ENCODE results near the gene ASGR2. TPM values are rescaled to one million over a fixed set of nuclear protein-coding genes. Genes with fewer than 3 reads are reported as not detected.

Gene ASGR2
- total and polyA plus RNA-seq, 2 of the 13 experiments (the other 11 are each of a cell fraction or from before 2014, with no cell fraction given) = 320 to 754 TPM

GRCh38 chr17:7078711-7079110, 35.9 kb downstream of the ASGR2 start:
- WGBS (ENCODE audit: low lambda C conversion rate) = 55% methylated on average over 10 of the region's 10 CpGs
- in situ Hi-C loops (cut with HindIII; ENCODE audit: extremely low pct_ligation_motif_present, low pct_unique_long_range_greater_than_20kb) (no loop called here), intact Hi-C loops (cut with micrococcal nuclease; ENCODE audit: unreplicated experiment) (no loop called here)
- no peak overlapping the region for H3K9ac ChIP-seq (ENCODE audit: insufficient read depth, low read depth, low read length)
- POLR2A ChIA-PET = interaction anchor here (1.4 to 1.7 kb wide), 3 partner anchors 9 to 36 kb away, joined by 3 to 5 read pairs (median 3); partner anchors contain the start of gene ASGR2
- H3K4me3 ChIP-seq (replicated peaks in 1 of 3; ENCODE audit: insufficient read depth in 1 of 3, low read depth in 2 of 3, low read length in 3 of 3) = no peak overlapping the region
- no peaks in the 10 kb centered on the region for H3K36me3 ChIP-seq (replicated peaks in 1 of 2; ENCODE audit: control insufficient read depth in 1 of 2, insufficient read depth in 2 of 2, low read length in 2 of 2)
- H3K4me1 ChIP-seq (ENCODE audit: insufficient read depth, low read length) = peaks cover 3% of the 10 kb centered on the region; the same call in 1 of the 2 replicates
- no TSS peak for BruUV-seq (replicated peaks)
- no peak overlapping the region for H3K4me2 ChIP-seq (ENCODE audit: low read depth, low read length)
- no peak overlapping the region for H3K27ac ChIP-seq (ENCODE audit: extremely low read length, insufficient read depth, low read length)
- DNase-seq (ENCODE audit: low spot score) (no peak), FAIRE-seq (no peak), ATAC-seq (peak; percentile 28; the same call in 2 of the 3 replicates)
- H3K27me3 ChIP-seq (ENCODE audit: control insufficient read depth in 1 of 2, insufficient read depth in 2 of 2, low read length in 2 of 2) = peaks cover 0 to 2% of the 10 kb centered on the region in 2 experiments; a peak in 3 of 5 replicates
- H3K9me3 ChIP-seq (ENCODE audit: low read length) = no peaks in the 10 kb centered on the region
- H4K20me1 ChIP-seq (ENCODE audit: insufficient read depth, low read length) = no peaks in the 10 kb centered on the region
- no peak overlapping the region for H2AFZ ChIP-seq (ENCODE audit: low read length)
- TF ChIP-seq KLF15 (CRISPR knock-in tag; IDR thresholded peaks at IDR 0.05; ENCODE audit: borderline replicate concordance) (no peak), ZNF414 (CRISPR knock-in tag; IDR thresholded peaks at IDR 0.05) (no peak), MAFG (CRISPR knock-in tag; IDR thresholded peaks at IDR 0.05) (no peak), MTF1 (CRISPR knock-in tag; IDR thresholded peaks at IDR 0.05) (no peak), ZNF552 (CRISPR knock-in tag; IDR thresholded peaks at IDR 0.05; ENCODE audit: borderline replicate concordance) (no peak), ZNF841 (CRISPR knock-in tag; IDR thresholded peaks at IDR 0.05; ENCODE audit: borderline replicate concordance) (no peak), NFAT5 (CRISPR knock-in tag; IDR thresholded peaks at IDR 0.05) (no peak), ZNF280D (CRISPR knock-in tag; IDR thresholded peaks at IDR 0.05) (no peak), ZSCAN21 (CRISPR knock-in tag; IDR thresholded peaks at IDR 0.05; ENCODE audit: borderline replicate concordance) (no peak), PLSCR1 (CRISPR knock-in tag; IDR thresholded peaks at IDR 0.05; ENCODE audit: borderline replicate concordance) (no peak), RXRB (CRISPR knock-in tag; IDR thresholded peaks at IDR 0.05; ENCODE audit: borderline replicate concordance) (no peak), ZNF713 (CRISPR knock-in tag; IDR thresholded peaks at IDR 0.05) (no peak), SALL1 (CRISPR knock-in tag; IDR thresholded peaks at IDR 0.05) (no peak)
- no peaks in the 10 kb centered on the region for H3K79me2 ChIP-seq (ENCODE audit: insufficient read depth, low read length)
- CTCF ChIA-PET (ENCODE audit: low intra/inter-chr PET ratio, low total read pairs) = no interaction called here
